ENCODE data around the gene SPINDOC.
"Not testable (repeated sequence)": the region's sequence is repeated elsewhere in the genome, so short reads cannot be mapped to it uniquely, and the experiment has no call there.

The SPINDOC gene, protein sequence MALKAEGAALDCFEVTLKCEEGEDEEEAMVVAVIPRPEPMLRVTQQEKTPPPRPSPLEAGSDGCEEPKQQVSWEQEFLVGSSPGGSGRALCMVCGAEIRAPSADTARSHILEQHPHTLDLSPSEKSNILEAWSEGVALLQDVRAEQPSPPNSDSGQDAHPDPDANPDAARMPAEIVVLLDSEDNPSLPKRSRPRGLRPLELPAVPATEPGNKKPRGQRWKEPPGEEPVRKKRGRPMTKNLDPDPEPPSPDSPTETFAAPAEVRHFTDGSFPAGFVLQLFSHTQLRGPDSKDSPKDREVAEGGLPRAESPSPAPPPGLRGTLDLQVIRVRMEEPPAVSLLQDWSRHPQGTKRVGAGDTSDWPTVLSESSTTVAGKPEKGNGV

GRCh38 chr11:63813035-63813562 lies at the start of gene SPINDOC:
SPINDOC (plus strand) TSS chr11:63813456; CDS start chr11:63813687, 231 bp downstream.
- DNase-seq (ENCODE audit: low spot score) = peak; percentile 95

GRCh38 chr11:63763496-63764339 lies 49.5 kb upstream of the SPINDOC start:
- no peak for DNase-seq (ENCODE audit: low spot score)

DNA sequence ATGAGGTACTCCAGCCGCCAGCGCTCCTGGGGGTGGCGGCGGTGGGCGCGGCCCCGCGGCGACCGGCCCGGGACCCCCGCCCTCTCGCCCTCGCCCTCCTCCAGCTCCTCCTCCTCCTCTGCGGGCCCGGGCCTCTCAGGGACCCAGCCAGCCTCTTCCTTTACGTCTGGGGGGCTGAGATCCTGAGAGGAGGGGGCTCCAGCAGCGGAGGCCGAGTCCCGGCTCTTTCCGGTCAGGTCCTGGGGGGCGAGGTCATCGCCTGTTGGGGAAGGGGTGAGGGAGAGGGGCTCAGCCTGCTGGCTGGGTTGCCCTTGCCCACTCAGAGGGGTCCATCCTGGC lies 48.9 kb upstream of the SPINDOC start:
- no peak for DNase-seq (ENCODE audit: low spot score)

- DNase-seq (ENCODE audit: low spot score) = no peak
Observed at GRCh38 chr11:63764679-63765647, 48.3 kb upstream of the SPINDOC start.

DNA sequence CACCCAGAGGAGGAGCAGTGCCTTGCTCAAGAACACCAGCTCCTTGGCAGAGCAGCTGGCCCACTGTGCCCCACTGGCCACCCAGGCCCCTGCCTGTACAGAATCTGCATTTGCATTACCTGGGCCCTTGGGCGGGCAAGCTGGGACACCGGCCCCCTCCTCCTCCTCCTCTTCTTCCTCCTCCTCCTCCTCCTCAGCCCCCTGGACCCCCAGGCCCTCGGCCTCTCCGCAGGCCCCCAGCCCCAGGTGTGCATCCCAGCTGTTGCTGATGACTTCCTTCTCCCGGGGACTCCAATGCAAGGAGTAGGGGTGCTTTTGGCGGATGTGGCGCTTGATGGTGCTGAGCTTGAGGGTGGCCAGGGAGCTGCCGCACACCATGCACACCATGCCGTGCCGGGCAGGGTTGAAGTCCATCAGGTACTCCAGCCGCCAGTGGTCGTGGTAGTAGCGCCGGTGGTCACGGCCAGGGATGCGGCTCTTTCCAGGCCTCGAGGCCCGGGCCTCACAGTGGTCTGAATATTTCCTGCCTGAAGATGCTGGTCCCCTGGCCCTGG lies 47.5 kb upstream of the SPINDOC start:
- no peak for DNase-seq (ENCODE audit: low spot score)

DNA sequence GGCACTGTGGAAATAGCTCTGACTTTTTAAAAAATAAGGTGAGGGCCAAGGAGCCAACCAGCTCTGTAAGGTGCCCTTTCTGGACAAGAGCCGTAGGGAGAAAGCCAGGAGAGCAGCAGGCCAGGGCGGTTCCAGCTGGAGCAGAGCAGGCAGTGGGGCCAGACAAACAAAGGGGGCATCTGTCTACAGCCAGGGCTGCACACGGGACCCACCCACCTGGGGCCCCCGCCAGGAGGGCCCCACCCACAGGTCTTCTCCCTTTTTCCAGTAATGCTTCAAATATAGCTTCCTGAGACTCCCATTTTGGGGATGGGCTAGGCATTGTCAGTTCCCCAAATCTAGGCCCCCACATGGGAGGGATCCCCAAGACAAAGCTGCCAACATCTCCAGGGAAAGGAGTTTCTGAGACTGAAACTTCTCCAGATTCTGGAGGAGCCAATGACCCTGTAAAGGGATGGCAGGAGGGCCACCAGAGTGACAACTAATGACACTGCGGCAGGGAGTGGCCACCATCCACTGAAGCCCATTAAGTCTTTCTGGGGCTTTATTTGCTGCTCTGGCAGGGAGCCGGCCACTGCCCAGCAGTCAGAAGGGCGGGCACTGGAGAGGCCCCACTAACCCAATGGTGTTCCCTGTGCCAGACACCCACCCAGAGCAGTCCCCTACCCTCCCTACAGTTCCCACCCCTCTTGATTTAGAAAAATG lies 46.6 kb upstream of the SPINDOC start:
- DNase-seq (ENCODE audit: low spot score) = no peak

- DNase-seq (ENCODE audit: low spot score) = no peak
Observed at GRCh38 chr11:63767267-63767564, 46.0 kb upstream of the SPINDOC start.

DNA sequence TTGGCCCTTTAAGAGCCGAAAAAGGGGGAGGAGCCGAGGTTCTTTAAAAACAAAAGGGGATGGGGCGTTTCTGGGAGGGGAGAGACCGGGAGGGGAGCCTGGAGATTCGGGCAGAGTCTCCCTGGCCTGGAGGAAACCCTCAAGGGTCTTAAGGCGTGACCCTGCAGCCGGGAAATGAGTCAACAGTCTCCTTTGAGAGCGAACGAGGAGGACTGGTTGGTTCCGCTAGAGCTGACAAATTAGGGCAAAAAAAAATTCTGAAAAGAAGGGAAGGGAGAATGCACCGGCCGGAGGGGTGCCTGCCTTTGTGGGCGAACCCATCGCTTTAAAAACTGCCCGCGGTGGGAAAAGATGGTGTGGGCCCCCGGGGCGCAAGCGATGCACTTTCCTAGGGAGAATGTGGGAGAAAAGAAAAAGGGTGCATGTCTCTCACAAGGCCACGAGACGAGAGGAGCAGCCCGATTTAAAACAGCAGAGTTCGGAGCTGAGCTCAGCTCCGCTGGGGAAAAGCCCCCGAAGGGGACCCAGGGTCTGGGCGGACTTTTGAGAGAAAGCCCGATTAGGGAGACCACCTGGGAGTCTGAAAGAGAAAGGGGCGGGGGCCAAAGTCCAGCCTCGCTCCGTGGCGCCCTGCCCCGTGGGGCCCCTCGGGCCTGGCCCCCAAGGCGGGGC lies 45.6 kb upstream of the SPINDOC start:
- DNase-seq (ENCODE audit: low spot score) = peak; percentile 81

- peak; percentile 75 for DNase-seq (ENCODE audit: low spot score)
Observed at GRCh38 chr11:63768237-63769041, 44.8 kb upstream of the SPINDOC start, which contains the start of gene ZFTA. ZFTA (minus strand) TSS chr11:63768775; CDS start chr11:63768622, 153 bp downstream.

DNA sequence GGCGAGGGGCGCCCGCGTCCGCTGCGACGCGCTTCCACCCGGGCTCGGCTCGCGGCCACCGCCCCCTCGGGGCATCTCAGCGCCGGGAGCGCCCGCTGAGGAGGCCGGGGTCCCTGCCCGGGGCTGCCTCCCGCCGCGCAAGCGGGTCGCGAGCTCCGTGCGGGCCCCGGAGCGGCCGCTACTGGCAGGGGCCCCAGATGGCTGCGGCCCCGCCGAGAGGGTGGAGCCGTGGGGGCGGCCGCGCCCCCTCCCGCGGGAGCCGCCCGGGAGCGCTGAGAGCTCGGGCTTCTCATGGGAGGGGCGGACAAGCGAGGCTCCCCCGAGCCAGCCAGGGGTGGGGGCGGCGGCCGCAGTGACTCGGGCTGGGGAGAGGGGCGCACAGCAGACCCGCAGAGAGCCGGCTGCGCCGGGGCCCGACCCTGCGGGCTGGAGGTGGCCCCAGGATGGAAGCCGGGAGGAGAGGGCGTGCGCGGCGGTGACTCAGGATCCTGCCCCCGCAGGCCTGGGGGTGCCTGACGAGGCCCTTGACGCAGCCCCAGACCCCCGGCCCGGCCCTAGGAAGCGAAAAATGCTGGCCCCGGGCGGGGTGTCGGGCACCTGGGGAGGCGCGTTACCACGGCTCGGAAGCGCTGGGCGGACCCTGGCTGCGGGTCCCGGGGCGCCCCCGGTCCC lies 44.1 kb upstream of the SPINDOC start:
- DNase-seq (ENCODE audit: low spot score) = peak; percentile 72

DNA sequence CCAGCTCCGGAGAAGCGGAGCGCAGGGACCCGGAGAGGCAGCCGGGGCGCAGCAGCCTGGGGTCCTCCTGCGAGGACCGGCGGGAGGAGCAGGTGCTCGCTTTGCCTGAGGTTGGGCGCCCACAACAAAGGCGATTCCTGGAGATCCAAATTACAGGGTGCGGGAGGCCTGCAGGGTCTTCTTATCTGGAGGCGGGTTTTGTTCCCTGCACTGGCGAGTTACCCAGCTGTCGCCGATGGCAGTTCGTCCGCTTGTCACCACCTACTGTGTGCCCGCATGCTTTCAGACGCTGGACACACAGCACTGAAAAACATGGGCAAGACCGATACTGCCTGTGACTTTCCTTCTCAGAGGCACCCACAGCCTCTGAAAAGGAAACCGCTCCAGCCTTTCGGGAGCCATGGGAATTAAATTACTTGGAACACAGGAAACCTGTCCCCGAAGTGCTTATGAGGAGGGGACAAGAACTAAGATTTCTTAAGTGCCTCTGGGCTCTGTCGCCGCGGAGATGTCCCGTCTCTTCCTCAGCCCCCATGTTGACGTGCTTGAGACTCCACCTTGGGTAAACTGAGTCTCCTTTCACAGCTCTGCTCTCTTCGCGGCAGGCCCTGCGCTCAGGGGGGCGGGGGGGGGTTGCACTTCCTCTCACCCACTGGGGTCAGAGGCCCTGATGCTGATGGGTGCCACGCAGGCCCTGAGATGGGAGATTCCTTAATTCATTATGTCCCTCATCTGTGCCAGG lies 43.4 kb upstream of the SPINDOC start:
- DNase-seq (ENCODE audit: low spot score) = no peak

DNA sequence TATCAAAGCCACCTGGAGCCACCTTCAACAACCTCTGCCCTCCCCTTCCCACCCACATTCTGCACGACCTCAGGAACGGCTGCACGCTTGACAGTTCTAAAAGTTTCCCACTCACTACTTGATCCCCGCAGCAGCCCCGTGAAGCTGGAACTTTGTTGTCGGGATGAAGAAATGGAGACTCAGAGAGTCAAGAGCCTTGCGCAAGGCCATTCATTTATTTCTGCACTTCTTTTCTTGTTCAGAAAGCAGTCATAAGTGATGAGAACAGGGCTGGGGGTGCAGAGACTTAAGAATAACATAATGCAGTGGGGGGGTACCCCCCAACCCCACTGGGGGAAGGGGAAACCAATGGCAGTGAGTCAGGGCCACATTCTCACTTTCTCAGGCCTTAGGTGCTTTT lies 42.5 kb upstream of the SPINDOC start:
- DNase-seq (ENCODE audit: low spot score) = no peak

GRCh38 chr11:63771741-63772318 lies 41.4 kb upstream of the SPINDOC start:
- not testable (repeated sequence) for DNase-seq (ENCODE audit: low spot score)

GRCh38 chr11:63775191-63775590 lies 38.1 kb upstream of the SPINDOC start:
- DNase-seq (ENCODE audit: low spot score) = no peak

GRCh38 chr11:63779039-63779438 lies 34.2 kb upstream of the SPINDOC start:
- DNase-seq (ENCODE audit: low spot score) = no peak

GRCh38 chr11:63782749-63783148 lies 30.5 kb upstream of the SPINDOC start:
- DNase-seq (ENCODE audit: low spot score) = no peak

DNA sequence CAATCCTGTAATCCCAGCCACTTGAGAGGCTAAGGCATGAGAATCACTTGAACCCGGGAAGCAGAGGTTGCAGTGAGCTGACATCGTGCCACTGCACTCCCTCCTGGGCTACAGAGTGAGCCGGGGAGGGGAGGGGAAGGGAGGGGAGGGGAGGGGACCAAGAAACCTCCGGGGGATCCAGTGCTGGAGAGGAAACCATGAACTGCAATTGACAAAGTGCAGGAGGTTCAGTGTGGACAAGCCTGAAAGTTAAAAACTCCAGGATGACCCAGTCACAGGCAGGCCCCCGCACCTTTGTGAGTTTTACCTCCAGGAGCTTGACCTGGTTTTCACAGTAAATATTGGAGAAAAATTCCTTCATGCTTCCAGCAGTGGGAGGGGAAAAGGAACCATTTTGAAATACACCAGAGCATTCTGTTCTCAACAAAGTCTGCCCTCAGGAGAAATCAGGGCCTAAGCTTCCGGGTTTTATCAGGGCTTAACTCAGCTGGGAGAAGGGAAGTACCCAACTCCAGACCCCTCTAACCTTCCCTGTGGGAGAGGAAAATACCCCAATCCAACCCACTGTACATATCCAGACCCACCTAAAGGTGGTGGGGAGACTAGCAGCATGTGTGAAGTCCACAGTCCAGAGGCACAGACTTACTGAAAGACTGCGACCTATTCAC lies 29.2 kb upstream of the SPINDOC start:
- no peak for DNase-seq (ENCODE audit: low spot score)
